HCEC 1CT (cell line): ENCODE results near the gene NAA11.

Experiments used
- DNase-seq: peaks from one replicate; pipeline ENCODE4 v3.0.0-alpha.2; 2017

Gene NAA11

DNA sequence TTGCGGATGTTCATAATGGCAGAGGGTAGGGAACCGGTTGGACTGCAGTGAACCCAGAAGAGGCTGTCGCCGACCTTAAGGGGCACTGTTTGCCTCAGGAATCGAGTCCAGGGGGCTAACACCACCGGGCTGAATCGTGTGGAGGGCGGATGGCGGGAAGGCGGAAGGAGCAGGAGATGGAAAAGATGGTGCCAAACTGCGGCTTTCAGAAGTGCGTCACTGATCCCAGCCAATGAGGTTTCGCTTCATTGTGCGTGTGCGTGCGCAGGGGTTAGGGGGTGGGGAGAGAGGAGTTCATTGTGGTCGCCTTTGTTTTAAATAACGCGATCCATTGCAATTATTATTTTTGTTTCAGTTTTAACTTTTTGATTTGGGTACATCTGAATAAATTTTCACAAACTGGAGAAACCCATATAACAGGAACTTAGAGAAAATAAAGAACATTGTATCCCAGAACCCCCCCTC, at the start of gene NAA11:
Gene NAA11 (minus strand): TSS at position 198 of the 465 bp plus-strand sequence. CDS start 184 bp downstream, at position 14.
- DNase-seq, result no peak

DNA sequence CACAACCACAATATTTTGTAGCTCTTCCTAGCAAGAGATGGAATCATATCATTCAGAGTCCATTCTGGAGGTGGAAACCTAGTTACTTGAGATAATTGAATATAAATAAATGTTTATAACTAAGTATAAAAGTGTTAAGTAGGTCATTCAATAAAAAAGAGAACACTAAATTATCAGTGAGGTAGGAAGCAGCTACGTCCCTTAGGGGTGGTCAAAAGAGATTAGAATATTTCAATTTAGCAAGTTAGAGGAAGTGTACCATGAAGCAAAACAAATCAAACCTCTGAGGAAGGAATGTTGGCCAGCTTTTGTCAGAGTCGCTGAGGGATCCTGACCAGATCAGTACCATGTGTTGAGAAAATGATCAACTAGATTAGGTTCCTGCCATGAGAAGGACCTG, 44.2 kb upstream of the NAA11 start:
- no peak for DNase-seq

DNA sequence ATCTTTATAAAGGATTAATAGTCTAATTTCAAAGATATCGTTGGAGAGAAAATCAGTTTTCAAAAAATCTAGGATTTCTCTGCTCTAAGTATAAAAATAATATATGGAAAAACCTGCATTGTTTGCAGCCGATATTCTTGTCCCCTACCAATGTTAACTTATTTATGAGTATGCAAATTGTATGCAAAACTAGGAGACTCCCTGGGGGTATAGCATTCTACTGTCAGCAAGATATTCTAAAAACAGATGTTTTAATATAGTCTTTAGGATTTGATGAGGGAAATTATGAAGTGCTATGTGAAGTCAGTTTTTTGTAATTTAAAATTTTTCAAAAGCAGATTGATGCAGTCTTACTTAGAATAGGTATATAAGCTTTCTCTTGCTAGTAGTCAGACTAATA, 41.2 kb upstream of the NAA11 start:
- no peak for DNase-seq

DNA sequence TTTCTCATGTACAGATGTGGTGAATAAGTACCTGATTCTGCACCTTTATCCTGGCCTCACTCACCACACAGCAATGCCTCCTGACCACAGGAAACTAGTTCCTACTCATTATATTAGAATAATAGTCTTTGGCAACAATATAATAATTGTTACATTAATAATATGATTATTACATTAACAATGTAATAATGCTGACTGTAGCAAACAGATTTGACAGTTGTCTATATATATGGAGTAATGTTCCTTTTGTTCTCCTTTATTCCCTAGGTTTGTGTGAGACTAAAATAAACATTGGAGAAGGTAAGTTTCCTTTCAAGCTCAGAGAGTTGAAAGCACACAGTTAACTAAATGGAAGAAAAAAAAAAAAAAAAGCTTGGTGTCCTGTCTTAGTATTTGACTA, 40.6 kb upstream of the NAA11 start:
- DNase-seq, result no peak

DNA sequence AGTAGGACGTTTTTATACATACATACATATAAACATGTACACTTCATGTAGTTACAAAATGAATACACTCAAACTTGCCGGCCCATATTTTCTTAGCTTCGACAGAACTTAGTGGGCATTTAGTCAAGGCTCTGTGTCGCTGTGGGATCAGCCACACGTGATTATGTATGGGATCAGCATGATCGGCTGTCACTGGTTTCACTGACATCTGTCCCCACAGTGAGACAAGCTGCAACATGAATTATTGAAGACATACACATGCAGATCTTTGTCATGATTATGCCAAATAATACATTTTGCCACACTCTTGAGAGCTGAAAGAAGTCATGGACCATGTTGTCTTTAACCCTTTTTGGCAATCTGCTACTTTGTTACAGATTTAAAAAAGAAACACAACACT, 38.2 kb upstream of the NAA11 start:
- DNase-seq, result no peak

DNA sequence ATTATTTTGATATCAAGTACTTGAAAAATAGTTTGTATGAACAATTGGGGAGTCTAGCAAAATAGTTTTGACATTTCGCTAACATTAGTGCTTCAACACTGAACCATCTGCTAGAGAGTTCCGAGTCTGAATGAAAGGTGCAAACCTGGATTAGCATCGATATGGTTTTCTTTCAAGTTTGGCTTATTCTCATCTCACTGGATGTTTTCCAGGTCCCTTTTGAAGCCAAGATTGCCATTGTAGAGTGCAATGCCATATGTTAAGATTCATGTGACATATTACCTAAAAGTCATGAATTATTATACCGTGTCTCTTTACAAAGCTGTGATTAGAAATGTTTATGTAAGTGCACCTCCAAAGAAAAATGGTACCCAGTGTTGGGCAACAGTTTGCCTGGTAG, 36.8 kb upstream of the NAA11 start:
- no peak for DNase-seq

DNA sequence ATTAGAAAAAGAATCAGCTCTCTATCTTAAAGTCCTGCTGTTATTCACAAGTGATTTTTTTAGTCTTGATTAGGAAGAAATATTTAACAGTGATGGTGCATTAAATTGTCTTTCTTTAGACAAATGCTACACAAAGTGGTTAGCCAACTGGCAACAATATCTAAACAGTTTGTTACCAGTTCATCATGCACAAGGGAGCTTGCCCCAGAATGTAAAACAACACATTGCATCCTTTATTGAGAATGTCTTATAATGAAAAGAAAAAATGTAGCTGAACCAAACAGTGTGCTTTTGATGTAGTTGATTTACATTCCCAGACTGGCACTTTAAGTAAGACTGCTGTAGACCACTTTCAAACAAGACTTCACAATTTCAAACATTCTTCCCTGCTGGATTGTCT, 34.1 kb upstream of the NAA11 start:
- no peak for DNase-seq

DNA sequence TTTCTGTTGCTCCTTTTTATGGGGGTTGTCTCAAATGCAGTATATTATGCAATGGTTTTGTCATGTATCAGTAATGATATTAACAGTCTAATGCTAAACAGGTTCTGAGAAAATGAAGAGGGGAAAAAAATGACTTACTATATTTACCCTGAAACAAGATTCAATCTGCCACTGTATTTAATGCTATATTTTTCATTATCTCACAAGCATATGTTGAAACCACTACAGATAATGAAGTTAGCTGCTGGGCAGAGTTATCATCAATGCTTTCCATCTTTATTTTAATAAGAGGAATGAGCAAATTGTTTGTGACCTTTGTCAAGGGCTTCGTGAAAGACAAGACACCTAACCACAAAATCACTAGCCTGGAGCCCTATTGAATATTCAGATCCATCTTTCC, 32.6 kb upstream of the NAA11 start:
- no peak for DNase-seq

DNA sequence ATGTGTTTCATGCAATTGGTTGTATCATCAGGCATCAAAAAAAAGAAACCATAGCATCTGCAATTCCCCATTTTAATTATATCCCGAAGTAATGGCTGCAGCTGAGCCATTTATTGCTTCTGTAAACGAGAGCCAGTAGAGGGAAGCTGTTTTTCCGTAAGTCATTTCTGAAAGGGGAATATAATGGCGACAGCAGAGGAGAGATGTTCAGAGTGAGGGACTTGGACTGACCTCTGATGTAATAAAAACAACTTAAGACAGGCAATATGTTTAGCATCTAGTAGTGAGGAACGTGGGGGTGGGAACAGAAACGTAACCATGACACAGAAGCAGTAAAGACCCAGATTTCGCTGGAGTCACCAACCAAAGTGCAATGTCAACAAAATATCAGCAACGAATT, 31.5 kb upstream of the NAA11 start:
- no peak for DNase-seq

DNA sequence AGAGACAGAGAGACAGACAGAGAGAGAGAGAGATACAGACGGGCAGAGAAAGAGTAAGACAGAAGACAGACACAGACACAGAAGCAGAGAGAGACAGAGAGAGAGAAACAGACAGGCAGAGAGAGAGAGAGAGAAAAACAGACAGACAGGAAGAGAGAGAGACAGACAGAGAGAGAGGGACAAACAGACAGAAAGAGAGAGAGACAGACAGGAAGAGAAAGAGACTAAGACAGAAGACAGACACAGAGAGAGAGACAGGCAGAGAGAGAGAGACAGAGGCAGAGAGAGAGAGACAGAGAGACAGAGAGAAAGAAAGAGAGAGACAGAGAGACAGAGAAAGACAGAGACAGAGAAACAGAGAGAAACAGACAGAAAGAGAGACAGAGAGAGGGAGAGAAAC, 27.2 kb upstream of the NAA11 start:
- no peak for DNase-seq

DNA sequence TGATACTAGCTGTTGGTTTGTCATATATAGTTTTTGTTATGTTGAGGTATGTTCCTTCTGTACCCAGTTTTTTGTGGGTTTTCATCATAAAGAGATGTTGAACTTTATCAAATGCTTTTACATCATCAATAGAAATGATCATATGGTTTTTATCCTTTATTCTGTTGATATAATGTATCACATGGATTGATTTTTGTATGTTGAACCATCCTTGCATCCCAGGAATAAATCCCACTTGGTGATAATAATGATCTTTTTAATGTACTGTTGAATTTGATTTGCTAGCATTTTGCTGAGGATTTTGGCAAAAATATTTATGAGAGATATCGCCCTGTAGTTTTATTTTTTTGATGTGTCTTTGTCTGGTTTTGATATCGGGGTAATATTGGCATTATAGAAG, 22.5 kb upstream of the NAA11 start:
- DNase-seq, result no peak

DNA sequence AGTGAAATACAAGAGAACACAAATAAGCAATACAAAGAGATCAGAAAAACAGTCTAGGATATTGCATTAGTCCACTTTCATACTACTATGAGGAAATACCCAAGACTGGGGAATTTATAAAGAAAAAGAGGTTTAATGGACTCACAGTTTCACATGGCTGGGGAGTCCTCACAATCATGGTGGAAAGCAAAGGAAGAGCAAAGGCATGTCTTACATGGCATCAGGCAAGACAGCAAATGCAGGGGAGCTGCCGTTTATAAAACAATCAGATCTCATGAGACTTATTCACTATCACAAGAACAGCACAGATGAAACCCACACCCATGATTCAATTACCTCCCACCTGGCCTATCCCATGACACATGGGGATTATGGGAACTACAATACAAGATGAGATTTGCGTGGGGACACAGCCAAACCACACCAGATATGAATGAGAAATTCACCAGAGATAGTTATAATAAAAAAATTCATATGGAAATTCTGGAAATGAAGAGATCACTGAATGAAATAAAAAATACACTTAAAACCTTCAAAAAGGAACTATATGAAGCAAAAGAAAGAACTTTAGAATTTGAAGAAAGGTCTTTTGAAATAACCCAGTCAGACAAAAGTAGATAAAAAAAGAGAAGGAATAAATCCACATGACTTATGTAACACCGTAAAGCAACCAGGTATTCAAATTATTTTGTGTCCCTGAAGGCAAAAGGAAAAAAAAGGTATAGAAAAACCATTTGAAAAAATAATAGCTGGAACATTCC, 16.2 kb upstream of the NAA11 start:
- DNase-seq, result no peak

DNA sequence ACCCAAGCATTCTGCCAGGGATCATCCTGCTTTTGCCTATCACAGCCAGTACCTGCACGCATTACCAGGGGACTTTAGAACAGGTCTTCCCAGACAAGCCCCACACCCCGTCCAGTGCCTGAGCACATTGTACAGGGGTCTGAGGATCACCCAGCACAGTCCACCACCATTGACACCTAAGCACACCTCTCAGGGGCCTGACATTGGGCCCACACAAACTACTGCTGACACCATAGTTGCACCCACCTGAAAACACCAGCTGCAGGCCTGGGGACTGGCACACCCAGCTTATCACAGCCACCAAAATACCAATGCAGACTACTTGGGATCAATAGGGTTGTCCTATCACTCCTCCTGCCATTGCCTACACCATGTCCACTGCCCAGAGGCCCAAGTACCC, 14.7 kb upstream of the NAA11 start:
- no peak for DNase-seq

DNA sequence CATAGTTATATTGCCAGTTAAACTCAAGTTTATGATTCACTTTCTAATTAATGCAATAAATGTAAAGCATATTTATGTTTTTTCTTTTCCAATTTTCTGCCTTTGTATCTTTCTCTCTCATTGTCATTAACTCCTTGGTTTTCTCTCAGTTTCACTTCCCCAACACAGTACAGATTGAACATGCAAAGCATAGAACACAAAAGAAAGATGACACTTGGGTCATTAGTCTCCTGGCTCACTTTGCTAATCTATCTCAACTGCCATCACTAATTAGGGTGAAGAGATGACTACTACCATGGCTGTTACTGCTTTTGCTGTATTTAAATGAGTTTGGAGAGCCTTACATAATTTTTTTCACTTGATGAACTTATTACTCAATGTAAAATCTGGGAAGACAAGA, 12.3 kb upstream of the NAA11 start:
- no peak for DNase-seq

DNA sequence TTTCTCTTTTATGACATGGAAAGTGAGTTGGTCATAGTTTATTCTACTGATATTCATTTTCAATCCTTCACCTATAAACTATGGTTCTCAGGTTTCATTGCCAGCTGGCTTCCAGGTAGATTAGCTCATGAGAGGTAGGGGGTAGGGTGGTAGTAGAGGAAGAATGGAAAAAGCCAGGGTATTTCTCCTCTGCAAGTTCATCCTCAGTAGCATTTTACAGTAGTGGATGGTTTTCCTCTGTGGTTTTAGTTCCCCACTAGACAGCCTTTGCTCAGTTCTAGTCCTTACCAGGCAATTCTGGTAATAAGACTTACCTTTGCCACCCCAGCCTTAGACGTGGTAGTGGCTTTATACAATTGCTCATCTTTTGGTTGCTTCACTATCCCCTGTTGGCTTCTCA, 8.9 kb upstream of the NAA11 start:
- no peak for DNase-seq

DNA sequence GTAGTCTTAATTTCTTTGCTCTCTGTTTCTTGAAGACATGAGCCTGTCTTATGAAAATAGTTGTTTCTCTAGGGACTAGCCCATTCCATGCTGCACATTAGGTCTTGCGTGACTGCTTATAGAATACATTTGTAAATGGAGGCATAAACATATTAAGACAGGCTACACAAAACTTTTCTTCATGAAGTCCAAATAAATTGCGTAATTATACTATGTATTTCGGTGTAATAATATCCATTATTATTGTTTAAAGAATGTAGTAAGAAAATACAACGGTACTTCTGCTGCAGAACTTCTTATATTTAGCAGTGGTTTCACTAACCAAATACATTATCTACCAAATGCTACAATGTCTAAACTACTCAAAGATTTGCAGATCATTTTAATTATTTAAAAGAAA, 8.5 kb upstream of the NAA11 start:
- DNase-seq, result no peak

DNA sequence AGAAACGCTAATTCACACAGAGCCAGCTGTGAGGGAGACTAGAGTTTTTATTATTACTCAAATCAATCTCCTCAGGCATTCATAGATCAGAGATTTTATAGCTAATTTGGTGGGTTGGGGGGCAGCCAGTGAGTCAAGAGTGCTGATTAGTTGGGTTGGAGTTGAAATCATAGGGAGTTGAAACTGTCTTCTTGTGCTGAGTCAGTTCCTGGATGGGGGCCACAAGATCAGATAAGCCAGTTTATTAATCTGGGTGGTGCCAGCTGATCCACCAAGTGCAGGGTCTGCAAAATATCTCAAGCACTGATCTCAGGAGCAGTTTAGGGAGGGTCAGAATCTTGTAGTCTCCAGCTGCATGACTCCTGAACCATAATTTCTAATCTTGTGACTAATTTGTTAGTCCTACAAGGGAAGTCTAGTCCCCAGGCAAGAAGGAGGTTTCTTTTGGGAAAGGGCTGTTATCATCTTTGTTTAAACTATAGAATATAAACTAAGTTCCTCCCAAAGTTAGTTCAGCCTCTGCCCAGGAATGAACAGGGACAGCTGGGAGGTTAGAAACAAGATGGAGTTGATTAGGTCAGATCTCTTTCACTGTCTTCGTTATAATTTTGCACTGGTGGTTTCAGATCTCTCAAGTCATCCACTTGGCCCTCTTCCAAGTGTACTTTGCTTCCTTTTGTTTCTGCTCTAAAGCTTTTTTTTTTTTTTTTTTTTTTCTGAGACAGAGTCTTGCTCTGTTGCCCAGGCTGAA, 5.4 kb upstream of the NAA11 start:
- DNase-seq, result no peak

DNA sequence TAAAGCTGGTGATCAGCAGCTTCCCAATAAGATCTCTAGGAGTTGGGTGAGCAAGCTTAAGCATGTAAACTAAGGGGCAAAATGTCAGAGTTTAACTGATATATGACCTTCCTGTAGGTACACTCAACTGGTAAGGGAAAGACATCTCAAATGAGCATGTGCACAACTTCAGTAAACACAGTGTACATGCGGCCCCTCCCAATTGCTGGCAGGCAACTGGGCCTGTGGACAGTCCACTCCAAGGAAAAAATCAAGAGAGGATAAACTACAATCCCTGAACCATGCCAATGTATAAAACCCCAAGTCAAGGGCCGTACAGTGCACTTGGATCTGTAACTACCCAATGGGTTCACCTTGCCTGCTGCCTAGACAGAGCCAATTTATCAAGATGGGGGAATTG, 4.9 kb upstream of the NAA11 start:
- no peak for DNase-seq

DNA sequence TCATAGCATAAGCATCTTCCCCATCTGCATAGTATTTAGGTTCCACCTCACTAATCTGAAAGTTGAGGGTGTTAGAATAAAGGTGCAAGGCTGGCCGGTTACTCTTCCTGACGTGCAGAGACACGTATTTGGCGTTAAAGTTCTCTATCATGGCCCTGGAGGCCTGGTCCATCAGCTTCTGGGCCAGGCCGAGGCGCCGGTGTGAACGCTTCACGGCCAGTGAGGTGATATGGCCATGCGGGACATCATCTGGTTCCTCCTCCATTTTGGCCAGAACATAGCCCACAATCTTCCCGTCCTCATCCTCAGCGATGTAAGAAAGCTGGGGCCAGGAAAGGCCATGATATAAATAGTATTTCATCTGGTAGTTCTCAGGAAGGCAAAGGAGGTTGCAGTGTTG, 425 bp downstream of the NAA11 start:
- no peak for DNase-seq

DNA sequence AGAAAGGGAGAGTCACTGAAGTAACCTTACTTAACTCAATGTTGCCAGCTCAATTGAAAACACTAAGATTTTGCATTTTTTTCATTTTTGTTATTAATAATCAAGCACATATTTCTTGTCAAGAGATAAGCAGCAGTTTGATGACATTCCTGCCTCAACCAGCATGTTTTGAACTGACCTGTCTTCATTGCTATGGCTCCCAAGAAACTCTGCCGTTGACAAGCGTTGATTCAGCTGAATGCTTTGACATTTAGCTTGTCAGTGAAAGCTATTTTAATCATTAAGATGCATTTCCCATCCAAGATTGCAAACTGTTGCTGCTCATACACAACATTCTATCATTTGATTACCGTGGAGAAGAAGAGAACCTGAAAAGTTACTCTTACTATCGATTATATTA, 5.9 kb downstream of the NAA11 start:
- no peak for DNase-seq

DNA sequence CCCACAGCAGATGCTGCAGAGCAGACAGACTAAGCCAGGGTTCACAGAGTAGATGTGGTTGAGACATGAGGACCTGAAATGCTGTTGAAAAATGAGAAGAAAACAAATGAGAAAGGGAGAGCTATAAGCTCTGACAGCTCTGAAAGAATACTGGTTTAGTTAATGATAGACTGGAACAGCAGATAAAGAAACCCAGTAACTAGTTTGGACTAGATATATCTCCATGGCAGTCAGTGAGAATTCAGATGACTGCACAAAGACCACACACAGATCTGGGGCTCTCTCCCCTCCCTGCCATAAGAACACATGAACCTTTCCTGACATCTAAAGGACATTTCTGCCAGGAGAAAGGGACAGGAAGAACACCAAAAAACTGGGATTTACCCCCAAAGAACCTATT, 8.2 kb downstream of the NAA11 start:
- DNase-seq, result no peak

DNA sequence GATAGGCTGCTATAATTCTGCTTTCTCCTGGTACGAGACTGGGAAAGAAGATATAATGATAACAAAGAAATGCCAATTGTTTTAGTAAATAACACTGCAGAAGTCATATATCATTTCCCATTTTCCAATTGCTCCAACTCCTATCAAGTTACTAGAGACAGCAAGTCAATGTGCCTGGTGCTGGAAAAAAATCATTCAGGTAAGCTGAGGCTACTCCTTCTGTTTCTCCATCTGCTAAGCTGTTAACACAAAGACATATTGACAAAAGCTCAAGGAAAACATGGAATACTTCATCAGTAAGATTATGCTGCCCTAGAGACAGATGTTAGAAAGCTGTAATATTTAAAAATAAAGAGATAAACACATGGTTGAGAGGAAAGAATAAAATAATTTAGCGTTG, 10.0 kb downstream of the NAA11 start:
- no peak for DNase-seq

DNA sequence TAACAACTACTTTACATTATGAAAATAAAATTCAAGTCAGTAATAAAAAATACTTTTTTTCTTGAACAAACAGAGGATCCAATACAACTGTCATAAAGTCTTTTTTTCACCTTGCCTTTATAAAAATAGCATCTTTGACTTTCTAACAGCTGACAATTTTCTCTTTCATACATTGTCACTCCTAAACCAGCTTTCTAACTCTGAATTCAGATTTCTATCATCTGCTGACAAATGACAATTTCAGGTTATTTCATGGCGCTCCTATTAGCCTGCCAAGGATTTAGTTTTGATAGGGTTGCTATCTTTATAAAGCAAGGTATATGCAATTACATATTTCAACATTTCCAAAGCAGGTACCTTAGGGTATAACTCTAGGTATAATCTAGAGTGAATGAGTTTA, 14.6 kb downstream of the NAA11 start:
- DNase-seq, result no peak

DNA sequence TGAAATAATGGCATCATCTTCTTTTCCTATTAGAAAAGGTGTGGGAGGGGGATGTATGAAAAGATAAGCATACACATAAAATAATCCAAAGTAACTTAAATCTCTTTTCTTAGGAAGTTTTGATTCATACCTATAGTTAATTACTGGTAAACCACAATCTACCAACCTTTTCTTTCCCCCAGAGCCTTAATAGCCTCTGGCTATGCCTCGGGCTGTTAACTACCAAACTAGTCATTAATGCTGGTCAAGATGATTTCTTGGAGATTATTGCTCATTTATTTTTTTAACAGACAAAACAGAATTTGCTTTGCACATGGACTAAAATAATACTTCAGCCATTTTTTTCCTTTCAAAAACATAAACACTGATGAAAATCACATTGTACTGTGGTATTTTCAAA, 16.9 kb downstream of the NAA11 start:
- no peak for DNase-seq

DNA sequence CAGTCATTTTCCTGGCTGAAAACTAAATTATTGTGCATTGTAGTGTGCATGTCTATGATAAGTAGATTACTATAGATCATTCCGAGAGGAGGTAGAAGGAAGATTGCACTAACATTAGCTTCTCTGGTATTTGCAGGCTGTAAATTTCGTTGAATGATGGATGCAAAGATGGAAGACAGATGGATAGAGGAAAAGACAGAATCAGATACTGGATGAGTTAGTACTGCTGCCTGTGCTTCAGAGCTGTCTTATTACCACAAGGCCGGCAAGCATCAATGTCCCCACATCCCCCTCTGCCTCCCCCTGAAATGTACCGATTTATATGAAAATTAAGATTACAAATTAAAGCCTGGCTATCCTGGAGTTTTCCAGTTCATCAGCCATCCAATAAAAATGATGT, 17.7 kb downstream of the NAA11 start:
- DNase-seq, result no peak
